ENCODE measurements around the gene ARMC3.
"Not testable (repeated sequence)": the region's sequence is repeated elsewhere in the genome, so short reads cannot be mapped to it uniquely, and the experiment has no call there.

The ARMC3 gene, protein sequence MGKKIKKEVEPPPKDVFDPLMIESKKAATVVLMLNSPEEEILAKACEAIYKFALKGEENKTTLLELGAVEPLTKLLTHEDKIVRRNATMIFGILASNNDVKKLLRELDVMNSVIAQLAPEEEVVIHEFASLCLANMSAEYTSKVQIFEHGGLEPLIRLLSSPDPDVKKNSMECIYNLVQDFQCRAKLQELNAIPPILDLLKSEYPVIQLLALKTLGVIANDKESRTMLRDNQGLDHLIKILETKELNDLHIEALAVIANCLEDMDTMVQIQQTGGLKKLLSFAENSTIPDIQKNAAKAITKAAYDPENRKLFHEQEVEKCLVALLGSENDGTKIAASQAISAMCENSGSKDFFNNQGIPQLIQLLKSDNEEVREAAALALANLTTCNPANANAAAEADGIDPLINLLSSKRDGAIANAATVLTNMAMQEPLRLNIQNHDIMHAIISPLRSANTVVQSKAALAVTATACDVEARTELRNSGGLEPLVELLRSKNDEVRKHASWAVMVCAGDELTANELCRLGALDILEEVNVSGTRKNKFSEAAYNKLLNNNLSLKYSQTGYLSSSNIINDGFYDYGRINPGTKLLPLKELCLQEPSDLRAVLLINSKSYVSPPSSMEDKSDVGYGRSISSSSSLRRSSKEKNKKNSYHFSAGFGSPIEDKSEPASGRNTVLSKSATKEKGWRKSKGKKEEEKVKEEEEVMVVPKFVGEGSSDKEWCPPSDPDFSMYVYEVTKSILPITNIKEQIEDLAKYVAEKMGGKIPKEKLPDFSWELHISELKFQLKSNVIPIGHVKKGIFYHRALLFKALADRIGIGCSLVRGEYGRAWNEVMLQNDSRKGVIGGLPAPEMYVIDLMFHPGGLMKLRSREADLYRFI
- total RNA-seq, result 0 reads per million in 3 experiments

DNA sequence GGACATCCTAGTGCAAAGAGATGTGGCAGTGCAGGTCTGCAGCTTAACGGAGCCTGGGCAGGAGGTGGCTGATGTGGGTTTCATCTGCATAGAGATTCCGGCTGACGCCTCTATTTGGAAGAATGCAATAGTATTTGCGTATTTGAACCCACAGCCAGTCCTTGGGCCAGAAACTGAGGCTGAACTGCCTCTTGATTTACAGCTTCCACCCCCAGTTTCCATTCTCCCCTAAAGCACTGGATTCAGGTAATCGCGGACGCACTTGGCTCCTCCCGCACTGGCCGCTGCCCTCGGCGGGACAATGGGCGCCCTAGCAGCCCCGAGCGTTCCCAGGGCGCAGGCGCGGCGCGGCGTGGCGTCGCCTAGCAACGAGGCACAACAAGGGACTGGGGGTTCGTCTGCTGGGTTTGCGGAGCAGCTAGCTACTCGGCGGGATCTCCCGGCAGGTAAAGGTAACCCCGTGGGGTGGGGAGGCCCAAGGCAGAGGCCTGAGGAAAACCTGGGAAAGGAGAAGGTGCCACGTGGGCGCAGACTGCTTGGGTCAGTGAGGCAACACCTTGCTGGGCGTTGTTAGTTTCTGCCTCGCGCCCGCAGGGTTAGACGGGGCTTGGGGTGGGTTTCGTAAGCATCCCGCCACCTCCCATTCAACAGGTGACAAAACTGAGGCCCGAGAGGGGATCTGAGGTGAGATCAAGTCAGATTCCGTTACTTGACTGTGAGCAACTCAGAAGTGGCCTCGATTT lies at the start of gene ARMC3:
ARMC3 (plus strand) TSS at position 393 of the 743 bp plus-strand sequence. CDS start 3,944 bp downstream, outside the sequence.
- DNase-seq, result peak; percentile 71

DNA sequence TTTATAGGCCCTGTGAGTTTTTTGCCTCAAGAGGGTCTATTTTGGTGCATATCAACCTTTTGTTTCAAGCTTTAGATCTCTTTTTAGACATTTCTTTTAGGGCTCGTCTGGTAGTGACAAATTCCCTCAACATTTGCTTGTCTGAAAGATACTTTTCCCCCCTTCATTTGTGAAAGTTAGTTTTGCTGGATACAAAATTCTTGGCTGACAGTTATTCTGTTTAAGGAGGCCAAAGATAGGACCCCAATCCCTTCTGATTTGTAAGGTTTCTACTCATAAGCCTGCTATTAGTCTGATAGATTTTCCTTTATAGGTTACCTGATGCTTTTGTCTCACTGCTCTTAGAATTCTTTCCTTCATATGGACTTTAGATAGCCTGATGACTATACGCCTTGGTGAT lies 36.1 kb upstream of the ARMC3 start:
- no peak for DNase-seq

DNA sequence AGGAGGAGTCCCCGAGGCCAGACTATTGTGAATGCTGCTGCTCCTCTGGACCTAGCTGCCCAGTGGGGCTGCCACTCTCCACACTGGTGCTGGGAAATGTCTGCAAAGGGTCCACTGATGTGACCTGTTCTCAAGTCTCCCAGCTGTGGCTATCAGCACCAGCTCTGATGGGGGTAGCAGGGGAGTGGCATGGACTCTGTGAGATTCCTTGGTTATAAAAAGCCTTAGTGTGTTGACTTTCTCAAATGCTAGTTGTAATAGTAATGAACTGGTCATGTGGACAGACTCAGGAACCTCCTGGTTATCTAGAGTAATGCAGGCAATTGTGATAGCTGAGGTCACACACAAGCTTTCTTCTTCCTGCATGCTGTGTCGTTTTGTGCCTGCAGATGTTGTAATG lies 34.1 kb upstream of the ARMC3 start:
- DNase-seq, result no peak

DNA sequence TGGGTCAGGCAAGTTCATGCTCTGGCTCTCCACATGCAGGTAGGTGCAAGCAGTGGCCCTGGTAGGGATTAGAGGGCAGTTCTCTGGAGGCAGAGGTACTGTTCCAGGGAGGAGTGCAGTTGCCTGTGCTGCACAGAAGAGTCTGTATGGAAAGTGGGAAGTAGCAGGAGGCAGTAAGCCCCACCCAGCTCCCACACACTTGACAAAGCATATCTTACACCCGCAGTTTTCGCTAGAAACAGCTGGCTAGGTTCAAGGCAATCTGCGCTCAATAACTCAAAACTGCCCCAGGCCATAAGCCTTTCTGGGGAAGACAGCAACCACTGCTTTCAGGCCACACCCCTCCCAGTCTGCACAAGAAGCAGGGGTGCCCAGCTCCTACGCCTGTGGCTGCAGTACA lies 33.1 kb upstream of the ARMC3 start:
- DNase-seq, result no peak

- no peak for DNase-seq
Observed at GRCh38 chr10:22895252-22895651, 32.6 kb upstream of the ARMC3 start.

DNA sequence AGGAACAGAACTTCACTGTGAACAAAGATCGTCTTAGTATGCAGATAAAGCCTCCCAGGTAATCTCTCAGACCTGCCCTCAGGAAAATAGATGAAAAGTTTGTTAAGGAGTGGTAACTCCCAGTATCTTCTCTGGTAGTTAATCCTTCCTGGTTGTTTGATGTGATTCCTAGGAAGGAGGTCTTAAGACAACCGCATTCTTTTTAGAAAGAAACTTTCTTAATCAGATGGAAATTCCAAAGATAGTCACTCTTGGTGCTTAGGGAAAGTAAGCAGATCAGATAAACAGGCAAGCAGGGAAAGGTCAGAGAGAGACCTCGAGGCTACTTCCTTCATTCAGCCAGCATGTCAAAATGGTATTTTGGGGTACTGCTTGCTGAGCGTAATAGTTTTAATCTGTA lies 30.5 kb upstream of the ARMC3 start:
- DNase-seq, result no peak

DNA sequence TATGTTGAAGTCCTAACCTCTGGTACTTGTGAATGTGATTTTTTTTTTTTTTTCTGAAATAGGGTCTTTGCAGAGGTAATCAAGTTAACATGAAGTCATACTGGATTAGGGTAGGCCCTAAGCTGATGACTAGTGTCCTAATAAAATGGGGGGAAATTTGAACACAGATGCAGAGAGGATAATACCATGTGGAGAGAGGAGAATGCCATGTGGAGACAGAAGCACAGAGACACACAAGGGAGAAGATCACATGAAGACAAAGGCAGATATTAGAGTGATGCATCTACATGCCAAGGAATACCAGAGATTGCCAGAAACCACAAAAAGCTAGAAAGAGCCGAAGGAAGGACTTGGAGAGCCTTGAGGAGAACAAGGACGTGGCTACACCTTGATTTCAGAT lies 28.5 kb upstream of the ARMC3 start:
- no peak for DNase-seq

GRCh38 chr10:22899775-22900174 lies 28.1 kb upstream of the ARMC3 start:
- DNase-seq, result no peak

- DNase-seq, result no peak
Observed at GRCh38 chr10:22900841-22901601, 26.8 kb upstream of the ARMC3 start.

GRCh38 chr10:22902147-22902546 lies 25.7 kb upstream of the ARMC3 start:
- DNase-seq, result not testable (repeated sequence)

- DNase-seq, result no peak
Observed at GRCh38 chr10:22903694-22904093, 24.2 kb upstream of the ARMC3 start.

GRCh38 chr10:22906767-22907166 lies 21.1 kb upstream of the ARMC3 start:
- no peak for DNase-seq

DNA sequence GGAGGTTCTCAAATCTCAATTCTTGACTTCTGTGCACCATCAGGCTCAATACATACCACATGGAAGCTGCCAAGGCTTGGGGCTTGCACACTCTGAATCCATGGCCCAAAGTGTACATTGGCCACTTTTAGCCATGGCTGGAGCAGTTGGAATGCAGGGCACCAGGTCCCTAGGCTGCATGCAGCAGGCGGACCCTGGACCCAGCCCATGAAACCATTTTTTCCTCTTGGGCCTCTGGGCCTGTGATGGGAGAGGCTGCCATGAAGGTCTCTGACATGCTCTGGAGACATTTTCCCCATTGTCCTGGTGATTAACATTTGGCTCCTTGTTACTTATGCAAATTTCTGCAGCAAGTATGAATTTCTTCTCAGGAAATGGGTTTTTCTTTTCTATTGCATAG lies 19.0 kb upstream of the ARMC3 start:
- no peak for DNase-seq

DNA sequence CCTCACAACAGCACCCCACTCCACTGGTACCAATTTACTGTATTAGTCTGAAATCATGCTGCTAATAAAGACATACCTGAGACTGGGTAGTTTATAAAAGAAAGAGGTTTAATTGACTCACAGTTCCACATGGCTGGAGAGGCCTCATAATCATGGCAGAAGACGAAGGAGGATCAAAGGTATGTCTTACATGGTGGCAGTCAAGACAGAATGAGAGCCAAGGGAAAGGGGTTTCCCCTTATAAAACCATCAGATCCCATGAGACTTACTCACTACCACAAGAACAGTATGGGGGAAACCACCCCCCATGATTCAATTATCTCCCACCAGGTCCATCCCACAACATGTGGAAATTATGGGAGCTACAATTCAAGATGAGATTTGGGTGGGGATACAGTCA lies 18.2 kb upstream of the ARMC3 start:
- not testable (repeated sequence) for DNase-seq

- DNase-seq, result no peak
Observed at GRCh38 chr10:22911067-22911466, 16.8 kb upstream of the ARMC3 start.

DNA sequence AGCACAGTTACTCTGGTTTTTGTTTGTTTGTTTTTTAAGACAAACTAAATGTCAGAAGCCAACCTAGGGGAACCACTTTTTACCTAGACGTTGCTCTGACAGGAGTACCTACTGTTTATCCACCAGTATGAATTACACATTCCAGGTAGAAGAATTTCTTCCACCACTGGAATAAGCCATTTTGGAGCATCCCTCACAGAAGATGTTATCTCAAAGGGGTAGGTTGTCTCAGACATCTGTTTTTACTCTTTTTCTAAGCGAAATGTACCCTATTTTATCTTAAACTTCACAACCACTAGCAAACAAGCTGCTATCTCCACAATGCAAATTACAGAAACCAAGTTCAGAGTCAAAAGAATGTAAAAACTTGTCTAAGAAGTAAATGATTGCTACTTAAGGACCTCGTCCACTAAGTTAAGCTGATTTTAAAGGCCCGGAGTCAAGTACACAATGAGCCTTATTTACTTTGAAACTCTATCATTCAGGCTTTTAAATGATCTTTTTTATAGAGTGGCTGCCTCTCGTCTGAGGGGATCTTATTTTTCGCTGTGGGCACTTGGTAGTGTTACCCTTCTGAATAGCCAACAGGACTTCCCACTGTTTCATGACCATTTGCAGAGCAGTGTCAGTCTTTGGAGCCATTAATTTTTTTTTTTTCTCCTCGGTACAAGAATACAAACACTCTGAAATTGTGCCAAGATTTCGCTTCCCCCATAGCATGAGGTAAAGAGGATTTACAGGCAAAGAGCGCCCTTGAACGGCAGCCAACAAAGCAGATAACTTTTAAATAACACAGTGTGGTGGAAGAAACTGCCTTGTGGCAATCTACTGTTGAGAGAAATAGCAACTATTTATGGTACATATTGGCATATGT lies 15.7 kb upstream of the ARMC3 start:
- no peak for DNase-seq

DNA sequence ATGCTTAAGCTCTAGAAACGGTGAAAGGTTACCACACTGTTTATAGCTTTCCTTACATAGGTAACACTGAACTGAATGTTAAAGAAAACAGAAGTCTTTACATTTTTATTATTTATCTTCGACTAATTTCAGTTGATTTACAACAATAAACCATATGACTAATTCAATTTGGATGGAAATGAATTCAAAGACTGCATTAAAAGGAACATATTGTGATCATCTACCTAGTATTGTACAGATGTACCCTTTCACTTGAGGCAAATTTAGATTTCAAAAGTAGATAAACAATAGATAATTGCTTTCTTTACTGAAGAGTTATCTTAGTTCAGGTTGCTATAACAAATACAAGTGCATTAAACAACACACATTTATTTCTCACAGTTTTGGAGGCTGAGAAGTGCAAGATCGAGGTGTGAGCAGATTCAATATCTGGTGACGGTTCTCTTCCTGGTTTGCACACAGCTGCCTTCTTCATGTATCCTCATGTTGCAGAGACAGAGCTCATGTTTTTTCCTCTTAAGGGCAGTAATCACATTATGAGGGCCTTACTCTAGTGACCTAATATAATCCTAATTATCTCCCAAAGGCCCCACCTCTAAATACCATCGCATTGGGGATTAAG lies 15.0 kb upstream of the ARMC3 start:
- no peak for DNase-seq

DNA sequence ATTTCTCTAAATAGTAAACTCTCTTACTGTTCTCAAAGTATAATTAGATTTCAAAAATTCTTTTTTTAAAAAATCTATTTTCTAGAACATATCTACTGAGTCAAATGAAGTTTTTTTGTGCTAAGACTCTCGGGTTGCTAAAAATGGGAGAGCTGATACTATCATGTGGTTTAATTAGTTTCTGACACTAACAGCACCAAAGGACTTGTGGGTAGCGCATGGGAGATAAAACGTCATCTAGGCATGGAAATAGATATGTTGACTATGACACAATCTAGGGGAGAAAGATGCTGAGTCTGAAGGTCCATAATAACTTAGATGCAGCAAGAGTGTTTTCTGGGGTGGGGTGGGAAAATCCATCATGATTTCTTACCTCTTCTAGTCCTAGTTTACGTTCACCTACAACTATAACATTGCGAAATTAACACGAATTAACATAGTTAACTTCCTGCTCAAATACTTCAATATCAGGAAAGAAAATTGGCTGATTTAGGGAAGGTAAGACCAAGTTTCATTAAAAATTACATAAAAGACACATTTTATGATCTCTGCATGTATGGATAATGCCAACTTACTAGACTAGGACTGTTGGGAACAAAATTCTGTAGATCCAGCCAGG lies 14.3 kb upstream of the ARMC3 start:
- DNase-seq, result no peak

GRCh38 chr10:22915314-22915713 lies 12.5 kb upstream of the ARMC3 start:
- DNase-seq, result no peak

DNA sequence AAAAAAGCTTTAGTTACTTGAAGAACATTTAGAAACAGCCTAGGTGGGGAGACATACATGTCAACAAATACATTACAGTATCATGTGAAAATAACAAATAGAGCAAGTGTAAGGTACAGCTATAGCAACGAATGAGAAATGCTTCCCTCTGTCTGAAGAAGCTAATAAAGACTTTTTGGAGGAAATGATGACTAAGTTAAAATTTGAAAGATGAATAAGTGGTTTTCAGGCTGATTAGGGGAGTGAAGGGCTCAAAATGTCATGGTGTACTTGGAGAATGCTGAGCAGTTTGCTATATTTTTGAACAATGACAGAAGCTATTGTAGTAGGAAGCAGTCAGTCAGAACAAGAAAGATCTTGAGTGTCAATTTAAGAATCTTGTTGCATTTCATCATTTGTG lies 2.8 kb upstream of the ARMC3 start:
- no peak for DNase-seq

All from central memory CD4-positive, alpha-beta T cell (primary cell).